ENCODE results near the gene GYS2. TPM values are rescaled to one million over a fixed set of nuclear protein-coding genes. Genes with fewer than 3 reads are reported as not detected.

Gene GYS2
- total and polyA plus RNA-seq, 4 donors: 0.15 TPM; not detected in 3

- intact Hi-C loops (cut with DNase I): no loop called here
- no peak for ATAC-seq (ENCODE audit: low FRiP score)
- Histone ChIP-seq H3K9me3 (ENCODE audit: control insufficient read depth, low read length) (no peaks in the 10 kb centered on the region), H3K27ac (ENCODE audit: low read depth in 1 of 2, low read length in 2 of 2) (no peak overlapping the region), H3K27me3 (ENCODE audit: control insufficient read depth in 1 of 2, insufficient read depth in 2 of 2, low read length in 1 of 2) (no peaks in the 10 kb centered on the region), H3K4me1 (ENCODE audit: control insufficient read depth in 1 of 2, insufficient read depth in 2 of 2, low read length in 2 of 2) (no peaks in the 10 kb centered on the region), H3K36me3 (ENCODE audit: control insufficient read depth in 1 of 2, insufficient read depth in 2 of 2, low read length in 1 of 2) (no peaks in the 10 kb centered on the region), H3K4me3 (ENCODE audit: low read length in 2 of 2) (no peak overlapping the region)
- DNase-seq: no peak
- 82 to 87% methylated on average over 5 of the region's 5 CpGs for WGBS, 2 donors
Measured at GRCh38 chr12:21538061-21538653, 66.5 kb downstream of the GYS2 start.

GRCh38 chr12:21529456-21529855 is 75.2 kb downstream of the GYS2 start:
- Histone ChIP-seq H3K4me3 (ENCODE audit: low read length in 2 of 2) (no peak overlapping the region), H3K9me3 (ENCODE audit: control insufficient read depth, low read length) (no peaks in the 10 kb centered on the region), H3K36me3 (ENCODE audit: control insufficient read depth in 1 of 2, insufficient read depth in 2 of 2, low read length in 1 of 2) (no peaks in the 10 kb centered on the region), H3K4me1 (ENCODE audit: control insufficient read depth in 1 of 2, insufficient read depth in 2 of 2, low read length in 2 of 2) (no peaks in the 10 kb centered on the region), H3K27ac (ENCODE audit: low read depth in 1 of 2, low read length in 2 of 2) (no peak overlapping the region), H3K27me3 (ENCODE audit: control insufficient read depth in 1 of 2, insufficient read depth in 2 of 2, low read length in 1 of 2) (no peaks in the 10 kb centered on the region)
- intact Hi-C loops (cut with DNase I): no loop called here
- ATAC-seq (ENCODE audit: low FRiP score) (no peak), DNase-seq (no peak)
- 93 to 94% methylated on average over 2 of the region's 2 CpGs for WGBS, 2 donors

GRCh38 chr12:21528953-21529352 is 75.7 kb downstream of the GYS2 start:
- no peak for DNase-seq
- H3K4me3 ChIP-seq (ENCODE audit: low read length in 2 of 2): no peak overlapping the region
- no peaks in the 10 kb centered on the region for H3K4me1 ChIP-seq (ENCODE audit: control insufficient read depth in 1 of 2, insufficient read depth in 2 of 2, low read length in 2 of 2)
- no peaks in the 10 kb centered on the region for H3K9me3 ChIP-seq (ENCODE audit: control insufficient read depth, low read length)
- intact Hi-C loops (cut with DNase I): no loop called here
- no peaks in the 10 kb centered on the region for H3K36me3 ChIP-seq (ENCODE audit: control insufficient read depth in 1 of 2, insufficient read depth in 2 of 2, low read length in 1 of 2)
- 47 to 52% methylated on average over 5 of the region's 5 CpGs for WGBS, 2 donors
- no peaks in the 10 kb centered on the region for H3K27me3 ChIP-seq (ENCODE audit: control insufficient read depth in 1 of 2, insufficient read depth in 2 of 2, low read length in 1 of 2)
- no peak for ATAC-seq (ENCODE audit: low FRiP score)
- H3K27ac ChIP-seq (ENCODE audit: low read depth in 1 of 2, low read length in 2 of 2): no peak overlapping the region

- DNase-seq (peak; percentile 52 to 87), ATAC-seq (ENCODE audit: low FRiP score) (peak; percentile 85)
- WGBS, 2 donors: 1% methylated on average over 51 to 57 of the region's 57 CpGs
- Histone ChIP-seq H3K9me3 (ENCODE audit: control insufficient read depth, low read length) (peaks cover 2% of the 10 kb centered on the region), H3K36me3 (ENCODE audit: control insufficient read depth in 1 of 2, insufficient read depth in 2 of 2, low read length in 1 of 2) (no peaks in the 10 kb centered on the region), H3K4me1 (ENCODE audit: control insufficient read depth in 1 of 2, insufficient read depth in 2 of 2, low read length in 2 of 2) (no peaks in the 10 kb centered on the region), H3K4me3 (ENCODE audit: low read length in 2 of 2) (peak overlapping the region; percentile 28 to 44), H3K27me3 (ENCODE audit: control insufficient read depth in 1 of 2, insufficient read depth in 2 of 2, low read length in 1 of 2) (no peaks in the 10 kb centered on the region), H3K27ac (ENCODE audit: low read depth in 1 of 2, low read length in 2 of 2) (no peak overlapping the region)
- intact Hi-C loops (cut with DNase I): no loop called here
Measured at GRCh38 chr12:21527451-21528180, 77.0 kb downstream of the GYS2 start.

- Histone ChIP-seq H3K4me1 (ENCODE audit: control insufficient read depth in 1 of 2, insufficient read depth in 2 of 2, low read length in 2 of 2) (no peaks in the 10 kb centered on the region), H3K27ac (ENCODE audit: low read depth in 1 of 2, low read length in 2 of 2) (no peak overlapping the region), H3K36me3 (ENCODE audit: control insufficient read depth in 1 of 2, insufficient read depth in 2 of 2, low read length in 1 of 2) (no peaks in the 10 kb centered on the region), H3K27me3 (ENCODE audit: control insufficient read depth in 1 of 2, insufficient read depth in 2 of 2, low read length in 1 of 2) (no peaks in the 10 kb centered on the region), H3K4me3 (ENCODE audit: low read length in 2 of 2) (peak overlapping the region; percentile 28 to 44), H3K9me3 (ENCODE audit: control insufficient read depth, low read length) (peaks cover 2% of the 10 kb centered on the region)
- no peak for DNase-seq
- WGBS, 2 donors: 33 to 34% methylated on average over 12 of the region's 12 CpGs
- intact Hi-C loops (cut with DNase I): no loop called here
- no peak for ATAC-seq (ENCODE audit: low FRiP score)
Measured at GRCh38 chr12:21526721-21527345, 77.8 kb downstream of the GYS2 start.

- H3K36me3 ChIP-seq (ENCODE audit: control insufficient read depth in 1 of 2, insufficient read depth in 2 of 2, low read length in 1 of 2): no peaks in the 10 kb centered on the region
- no peak for ATAC-seq (ENCODE audit: low FRiP score)
- intact Hi-C loops (cut with DNase I): no loop called here
- 95 to 96% methylated on average over 1 of the region's 1 CpG for WGBS, 2 donors
- no peaks in the 10 kb centered on the region for H3K4me1 ChIP-seq (ENCODE audit: control insufficient read depth in 1 of 2, insufficient read depth in 2 of 2, low read length in 2 of 2)
- no peak for DNase-seq
- H3K9me3 ChIP-seq (ENCODE audit: control insufficient read depth, low read length): peaks cover 2% of the 10 kb centered on the region
- no peak within 1 kb of the TSS for H3K27ac ChIP-seq (ENCODE audit: low read depth in 1 of 2, low read length in 2 of 2)
- no peaks in the 10 kb centered on the region for H3K27me3 ChIP-seq (ENCODE audit: control insufficient read depth in 1 of 2, insufficient read depth in 2 of 2, low read length in 1 of 2)
- peak within 1 kb of the TSS in 1 of 2 donors; percentile 44 for H3K4me3 ChIP-seq (ENCODE audit: low read length in 2 of 2)
Measured at GRCh38 chr12:21526053-21526452, 78.6 kb downstream of the GYS2 start, which contains the start of gene SPX. SPX (plus strand) TSS chr12:21526296; CDS start chr12:21526473, 177 bp downstream.

GRCh38 chr12:21523148-21523547 is 81.5 kb downstream of the GYS2 start:
- intact Hi-C loops (cut with DNase I): no loop called here
- no peak for ATAC-seq (ENCODE audit: low FRiP score)
- H3K27ac ChIP-seq (ENCODE audit: low read depth in 1 of 2, low read length in 2 of 2): no peak overlapping the region
- H3K4me1 ChIP-seq (ENCODE audit: control insufficient read depth in 1 of 2, insufficient read depth in 2 of 2, low read length in 2 of 2): no peaks in the 10 kb centered on the region
- no peak for DNase-seq
- peaks cover 2% of the 10 kb centered on the region for H3K9me3 ChIP-seq (ENCODE audit: control insufficient read depth, low read length)
- H3K27me3 ChIP-seq (ENCODE audit: control insufficient read depth in 1 of 2, insufficient read depth in 2 of 2, low read length in 1 of 2): no peaks in the 10 kb centered on the region
- H3K36me3 ChIP-seq (ENCODE audit: control insufficient read depth in 1 of 2, insufficient read depth in 2 of 2, low read length in 1 of 2): no peaks in the 10 kb centered on the region
- H3K4me3 ChIP-seq (ENCODE audit: low read length in 2 of 2): no peak overlapping the region

GRCh38 chr12:21521541-21521940 is 83.1 kb downstream of the GYS2 start:
- H3K36me3 ChIP-seq (ENCODE audit: control insufficient read depth in 1 of 2, insufficient read depth in 2 of 2, low read length in 1 of 2): no peaks in the 10 kb centered on the region
- DNase-seq (no peak), ATAC-seq (ENCODE audit: low FRiP score) (no peak)
- H3K9me3 ChIP-seq (ENCODE audit: control insufficient read depth, low read length): peaks cover 2% of the 10 kb centered on the region
- intact Hi-C loops (cut with DNase I): no loop called here
- WGBS, 2 donors: 58 to 65% methylated on average over 1 of the region's 1 CpG
- H3K4me3 ChIP-seq (ENCODE audit: low read length in 2 of 2): no peak overlapping the region
- no peaks in the 10 kb centered on the region for H3K27me3 ChIP-seq (ENCODE audit: control insufficient read depth in 1 of 2, insufficient read depth in 2 of 2, low read length in 1 of 2)
- no peaks in the 10 kb centered on the region for H3K4me1 ChIP-seq (ENCODE audit: control insufficient read depth in 1 of 2, insufficient read depth in 2 of 2, low read length in 2 of 2)
- no peak overlapping the region for H3K27ac ChIP-seq (ENCODE audit: low read depth in 1 of 2, low read length in 2 of 2)

GRCh38 chr12:21518451-21518850 is 86.2 kb downstream of the GYS2 start:
- no peak overlapping the region for H3K27ac ChIP-seq (ENCODE audit: low read depth in 1 of 2, low read length in 2 of 2)
- no peak overlapping the region for H3K4me3 ChIP-seq (ENCODE audit: low read length in 2 of 2)
- no peaks in the 10 kb centered on the region for H3K4me1 ChIP-seq (ENCODE audit: control insufficient read depth in 1 of 2, insufficient read depth in 2 of 2, low read length in 2 of 2)
- H3K9me3 ChIP-seq (ENCODE audit: control insufficient read depth, low read length): no peaks in the 10 kb centered on the region
- 74 to 88% methylated on average over 3 of the region's 3 CpGs for WGBS, 2 donors
- H3K27me3 ChIP-seq (ENCODE audit: control insufficient read depth in 1 of 2, insufficient read depth in 2 of 2, low read length in 1 of 2): no peaks in the 10 kb centered on the region
- DNase-seq: no peak
- peaks cover 0 to 3% of the 10 kb centered on the region in 2 donors for H3K36me3 ChIP-seq (ENCODE audit: control insufficient read depth in 1 of 2, insufficient read depth in 2 of 2, low read length in 1 of 2)
- ATAC-seq (ENCODE audit: low FRiP score): no peak
- intact Hi-C loops (cut with DNase I): no loop called here

Measured in aorta (tissue), 5 donors.